ENCODE measurements around the gene RGCC.

The RGCC gene

GRCh38 chr13:41516760-41517159 is 59.4 kb downstream of the RGCC start:
- DNase-seq (ENCODE audit: low read depth) = no peak

- no peak for DNase-seq (ENCODE audit: low read depth)
Observed at GRCh38 chr13:41520016-41520659, 62.8 kb downstream of the RGCC start.
